HepG2 (cell line): ENCODE measurements around the gene UTP15. TPM values are rescaled to one million over a fixed set of nuclear protein-coding genes. Genes with fewer than 3 reads are reported as not detected.

Source experiments
- CTCF ChIP-seq: sonication (generic); formaldehyde crosslinking; IDR thresholded peaks from 2 replicates; pipeline ENCODE4 v1.5.0; 2020; ENCODE audit warnings: mild to moderate bottlenecking, missing genetic modification reagents, moderate library complexity
- FOXO1 ChIP-seq: sonication (generic); formaldehyde crosslinking; IDR thresholded peaks from 2 replicates; pipeline ENCODE4 v1.4.0; 2020; ENCODE audit warnings: missing genetic modification reagents
- KIAA2018 ChIP-seq: sonication (generic); formaldehyde crosslinking; IDR thresholded peaks from 2 replicates; pipeline ENCODE4 v1.5.0; 2020; ENCODE audit warnings: mild to moderate bottlenecking, missing genetic modification reagents, borderline replicate concordance
- NR3C1 ChIP-seq: sonication (generic); formaldehyde crosslinking; IDR thresholded peaks from 2 replicates; pipeline ENCODE4 v1.4.0; 2020; ENCODE audit warnings: missing genetic modification reagents
- RAD21 ChIP-seq: fragments of 450-650 bp; formaldehyde crosslinking; IDR thresholded peaks from 2 replicates; pipeline ENCODE4 v1.5.0; 2020; ENCODE audit warnings: mild to moderate bottlenecking
- YEATS2 ChIP-seq: sonication (generic); formaldehyde crosslinking; IDR thresholded peaks from 2 replicates; pipeline ENCODE4 v1.4.0; 2020; ENCODE audit warnings: missing genetic modification reagents, borderline replicate concordance
- ZBTB8A ChIP-seq: sonication (generic); formaldehyde crosslinking; IDR thresholded peaks from 2 replicates; pipeline ENCODE4 v1.4.0; 2020; ENCODE audit warnings: mild to moderate bottlenecking, low read depth, missing genetic modification reagents, borderline replicate concordance
- ZNF180 ChIP-seq: sonication (generic); formaldehyde crosslinking; IDR thresholded peaks from 2 replicates; pipeline ENCODE4 v1.4.0; 2020; ENCODE audit warnings: low read depth, missing genetic modification reagents, borderline replicate concordance
- ZNF674 ChIP-seq: sonication (generic); formaldehyde crosslinking; IDR thresholded peaks from 2 replicates; pipeline ENCODE4 v1.5.0; 2020; ENCODE audit warnings: low read depth, mild to moderate bottlenecking, missing genetic modification reagents
- ZNF782 ChIP-seq: sonication (generic); formaldehyde crosslinking; IDR thresholded peaks from 2 replicates; pipeline ENCODE4 v1.4.0; 2020; ENCODE audit warnings: missing genetic modification reagents, mild to moderate bottlenecking, borderline replicate concordance
- ZSCAN22 ChIP-seq: sonication (generic); formaldehyde crosslinking; IDR thresholded peaks from 2 replicates; pipeline ENCODE4 v1.4.0; 2020; ENCODE audit warnings: mild to moderate bottlenecking, missing genetic modification reagents
- polyA plus RNA-seq, 8 experiments: library from polyadenylated mRNA; depleted of rRNA in 3 of 8; stranded (reverse) in 7 of 8; unstranded in 1 of 8; fragments of >200 nt; fragmentation: Illumina TruSeq in 4 of 8; extraction: Trizol in 4 of 8; gene quantifications; 2 replicates each; pipeline versions ENCODE4 v1.2.1 to v1.2.3, GENCODE V29; 2011 to 2016; ENCODE audit warnings: low read depth in 4 of 8, missing spikeins in 1 of 8, mixed read lengths in 1 of 8; ENCODE audit not compliant: insufficient read depth in 1 of 8
- total RNA-seq, 5 experiments: library from RNA; depleted of rRNA; stranded (reverse); fragments of >200 nt; fragmentation: Illumina TruSeq; extraction: Trizol; gene quantifications; 2 replicates each; pipeline ENCODE4 v1.2.3, GENCODE V29; 2016; ENCODE audit warnings: low read depth in 1 of 5
- TF ChIP-seq, protein P1 (sequence below), 2 experiments: IDR thresholded peaks; 2 replicates each; pipeline ENCODE4 v1.6.1; 2011 to 2012; ENCODE audit warnings: low read length in 2 of 2, borderline replicate concordance in 1 of 2, low read depth in 1 of 2, mild to moderate bottlenecking in 1 of 2, moderate library complexity in 1 of 2
- TF ChIP-seq, protein P2 (sequence below): IDR thresholded peaks from 2 replicates; pipeline ENCODE4 v1.6.1; 2016; ENCODE audit warnings: missing compliant biosample characterization, missing genetic modification reagents, borderline replicate concordance

Gene UTP15
- total and polyA plus RNA-seq, 2 of the 13 experiments (the other 11 are each of a cell fraction or from before 2014, with no cell fraction given) = 7.3 to 35.8 TPM

DNA sequence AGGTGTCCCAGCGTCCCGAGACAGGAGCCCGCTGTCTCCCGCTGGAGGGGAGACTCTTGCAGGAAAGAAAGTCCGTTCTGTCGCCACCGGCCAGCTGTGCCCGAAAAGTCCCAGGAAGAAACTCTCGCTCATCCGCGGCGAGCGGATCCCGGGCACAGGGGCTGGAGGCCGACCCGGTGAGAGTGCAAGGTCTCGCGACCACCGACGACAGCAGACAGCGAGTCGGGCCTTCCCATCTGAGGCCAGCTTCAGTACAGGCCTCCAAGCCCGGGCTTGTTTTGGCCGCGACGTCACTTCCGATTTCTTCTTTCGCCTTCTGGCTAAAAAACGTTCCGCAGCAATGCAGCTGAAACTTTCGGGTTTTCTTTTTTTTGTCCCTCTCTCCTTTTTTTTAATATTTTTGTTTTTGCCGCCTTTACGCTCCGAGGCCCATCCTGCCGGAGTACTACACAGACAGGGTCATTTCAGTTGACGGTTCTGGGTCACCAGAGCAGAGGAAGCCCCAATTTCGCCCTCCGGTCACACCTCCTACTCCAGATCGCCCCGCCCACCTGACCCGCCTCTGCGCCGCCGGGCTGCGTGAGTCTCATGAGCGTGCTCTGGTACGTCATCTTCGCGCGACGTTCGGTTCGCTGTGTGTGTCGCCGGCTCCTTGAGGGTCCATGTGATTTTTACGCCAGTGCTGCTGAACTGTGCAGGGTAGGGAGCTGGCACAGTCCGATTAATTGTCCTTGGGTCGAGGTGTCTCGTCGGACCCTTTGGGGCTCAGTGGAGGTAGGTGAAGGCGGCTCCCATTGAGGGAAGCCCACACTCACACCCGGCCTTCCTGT, at the start of gene UTP15, which contains the start of gene ANKRA2 (continued):
- no peak for TF ChIP-seq KIAA2018 (CRISPR knock-in tag)
- TF ChIP-seq, protein P1, sequence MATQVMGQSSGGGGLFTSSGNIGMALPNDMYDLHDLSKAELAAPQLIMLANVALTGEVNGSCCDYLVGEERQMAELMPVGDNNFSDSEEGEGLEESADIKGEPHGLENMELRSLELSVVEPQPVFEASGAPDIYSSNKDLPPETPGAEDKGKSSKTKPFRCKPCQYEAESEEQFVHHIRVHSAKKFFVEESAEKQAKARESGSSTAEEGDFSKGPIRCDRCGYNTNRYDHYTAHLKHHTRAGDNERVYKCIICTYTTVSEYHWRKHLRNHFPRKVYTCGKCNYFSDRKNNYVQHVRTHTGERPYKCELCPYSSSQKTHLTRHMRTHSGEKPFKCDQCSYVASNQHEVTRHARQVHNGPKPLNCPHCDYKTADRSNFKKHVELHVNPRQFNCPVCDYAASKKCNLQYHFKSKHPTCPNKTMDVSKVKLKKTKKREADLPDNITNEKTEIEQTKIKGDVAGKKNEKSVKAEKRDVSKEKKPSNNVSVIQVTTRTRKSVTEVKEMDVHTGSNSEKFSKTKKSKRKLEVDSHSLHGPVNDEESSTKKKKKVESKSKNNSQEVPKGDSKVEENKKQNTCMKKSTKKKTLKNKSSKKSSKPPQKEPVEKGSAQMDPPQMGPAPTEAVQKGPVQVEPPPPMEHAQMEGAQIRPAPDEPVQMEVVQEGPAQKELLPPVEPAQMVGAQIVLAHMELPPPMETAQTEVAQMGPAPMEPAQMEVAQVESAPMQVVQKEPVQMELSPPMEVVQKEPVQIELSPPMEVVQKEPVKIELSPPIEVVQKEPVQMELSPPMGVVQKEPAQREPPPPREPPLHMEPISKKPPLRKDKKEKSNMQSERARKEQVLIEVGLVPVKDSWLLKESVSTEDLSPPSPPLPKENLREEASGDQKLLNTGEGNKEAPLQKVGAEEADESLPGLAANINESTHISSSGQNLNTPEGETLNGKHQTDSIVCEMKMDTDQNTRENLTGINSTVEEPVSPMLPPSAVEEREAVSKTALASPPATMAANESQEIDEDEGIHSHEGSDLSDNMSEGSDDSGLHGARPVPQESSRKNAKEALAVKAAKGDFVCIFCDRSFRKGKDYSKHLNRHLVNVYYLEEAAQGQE (IDR thresholded peaks at IDR 0.05; ENCODE audit: borderline replicate concordance in 1 of 2, low read depth in 1 of 2, low read length in 2 of 2) = no peak
- TF ChIP-seq, protein P2, sequence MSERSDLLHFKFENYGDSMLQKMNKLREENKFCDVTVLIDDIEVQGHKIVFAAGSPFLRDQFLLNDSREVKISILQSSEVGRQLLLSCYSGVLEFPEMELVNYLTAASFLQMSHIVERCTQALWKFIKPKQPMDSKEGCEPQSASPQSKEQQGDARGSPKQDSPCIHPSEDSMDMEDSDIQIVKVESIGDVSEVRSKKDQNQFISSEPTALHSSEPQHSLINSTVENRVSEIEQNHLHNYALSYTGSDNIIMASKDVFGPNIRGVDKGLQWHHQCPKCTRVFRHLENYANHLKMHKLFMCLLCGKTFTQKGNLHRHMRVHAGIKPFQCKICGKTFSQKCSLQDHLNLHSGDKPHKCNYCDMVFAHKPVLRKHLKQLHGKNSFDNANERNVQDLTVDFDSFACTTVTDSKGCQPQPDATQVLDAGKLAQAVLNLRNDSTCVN (CRISPR knock-in tag) = no peak
- no peak; the same call in 1 of the 2 replicates for TF ChIP-seq ZNF782 (CRISPR knock-in tag)
- TF ChIP-seq ZBTB8A (CRISPR knock-in tag) = no peak
- TF ChIP-seq ZNF674 = no peak
- TF ChIP-seq RAD21 (CRISPR knock-in tag) = no peak
- 0 out of 2 replicates have a peak, but pooled peaks have one; percentile 3 for TF ChIP-seq CTCF (CRISPR knock-in tag)
- no peak for TF ChIP-seq NR3C1 (CRISPR knock-in tag)
- no peak for TF ChIP-seq ZNF180 (CRISPR knock-in tag)
- peak; percentile 85 for TF ChIP-seq YEATS2 (CRISPR knock-in tag)
- no peak for TF ChIP-seq ZSCAN22 (CRISPR knock-in tag)
- TF ChIP-seq FOXO1 (CRISPR knock-in tag) = no peak; the same call in 1 of the 2 replicates
